HG03135 (cell line): Measurements from ENCODE around the gene CRYM.
"Not testable (repeated sequence)": the region's sequence is repeated elsewhere in the genome, so short reads cannot be mapped to it uniquely, and the experiment has no call there.

Source experiments
- ATAC-seq: cut with Tn5 transposase; IDR thresholded peaks from one replicate; pipeline ENCODE4 v1.9.1; 2021; ENCODE audit warnings: mild to moderate bottlenecking, moderate library complexity; ENCODE audit not compliant: unreplicated experiment

The CRYM gene

DNA sequence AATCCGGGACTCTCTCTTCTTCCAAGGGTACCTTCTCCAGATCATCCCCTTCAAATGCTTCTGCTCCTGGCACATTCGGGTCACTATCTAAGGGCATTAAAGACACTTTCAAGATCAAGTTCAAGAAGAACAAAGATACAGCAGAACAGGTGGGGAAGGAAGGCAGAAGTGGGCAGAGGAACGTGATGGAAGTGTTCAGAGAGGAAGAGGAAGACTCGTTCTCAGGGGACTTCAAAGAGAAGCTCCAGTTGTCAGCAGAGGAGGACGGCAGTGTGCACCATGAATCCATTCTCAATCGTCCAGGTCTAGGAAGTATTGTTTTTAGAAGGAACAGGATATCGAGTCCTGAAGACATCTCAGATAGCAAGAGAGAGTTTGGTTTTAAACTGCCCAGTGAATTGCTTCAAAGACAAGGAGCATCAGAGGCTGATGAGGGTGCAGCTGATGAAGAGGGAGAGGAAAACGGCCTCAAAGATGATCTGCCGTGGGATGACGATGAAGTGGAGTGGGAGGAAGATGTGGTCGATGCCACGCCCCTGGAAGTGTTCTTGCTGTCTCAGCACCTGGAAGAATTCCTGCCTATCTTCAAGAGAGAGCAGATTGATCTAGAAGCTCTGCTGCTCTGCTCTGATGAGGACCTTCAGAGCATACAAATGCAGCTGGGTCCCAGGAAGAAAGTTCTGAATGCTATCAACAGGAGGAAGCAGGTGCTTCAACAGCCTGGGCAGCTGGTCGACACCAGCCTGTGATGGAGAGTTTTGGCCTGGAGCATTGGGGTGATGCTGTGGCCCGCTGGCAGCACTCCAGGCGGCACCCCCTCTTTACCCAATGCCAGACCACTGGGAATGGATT, 27.8 kb downstream of the CRYM start:
- ATAC-seq, result no peak

DNA sequence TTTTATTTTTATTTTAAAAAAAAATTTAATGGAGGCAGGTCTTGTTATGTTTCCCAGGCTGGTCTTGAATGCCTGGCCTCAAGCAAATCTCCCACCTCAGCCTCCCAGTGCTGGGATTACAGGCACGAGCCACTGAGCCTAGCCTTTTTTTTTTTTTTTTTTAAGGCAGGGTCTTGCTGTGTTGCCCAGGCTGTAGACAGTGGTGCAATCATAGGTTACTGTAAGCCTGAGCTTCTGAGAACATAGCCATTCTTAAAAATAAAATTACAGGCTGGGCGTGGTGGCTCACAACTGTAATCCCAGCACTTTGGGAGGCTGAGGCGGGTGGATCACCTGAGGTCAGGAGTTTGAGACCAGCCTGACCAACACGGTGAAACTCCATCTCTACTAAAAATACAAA, 29.9 kb downstream of the CRYM start:
- ATAC-seq, result not testable (repeated sequence)

DNA sequence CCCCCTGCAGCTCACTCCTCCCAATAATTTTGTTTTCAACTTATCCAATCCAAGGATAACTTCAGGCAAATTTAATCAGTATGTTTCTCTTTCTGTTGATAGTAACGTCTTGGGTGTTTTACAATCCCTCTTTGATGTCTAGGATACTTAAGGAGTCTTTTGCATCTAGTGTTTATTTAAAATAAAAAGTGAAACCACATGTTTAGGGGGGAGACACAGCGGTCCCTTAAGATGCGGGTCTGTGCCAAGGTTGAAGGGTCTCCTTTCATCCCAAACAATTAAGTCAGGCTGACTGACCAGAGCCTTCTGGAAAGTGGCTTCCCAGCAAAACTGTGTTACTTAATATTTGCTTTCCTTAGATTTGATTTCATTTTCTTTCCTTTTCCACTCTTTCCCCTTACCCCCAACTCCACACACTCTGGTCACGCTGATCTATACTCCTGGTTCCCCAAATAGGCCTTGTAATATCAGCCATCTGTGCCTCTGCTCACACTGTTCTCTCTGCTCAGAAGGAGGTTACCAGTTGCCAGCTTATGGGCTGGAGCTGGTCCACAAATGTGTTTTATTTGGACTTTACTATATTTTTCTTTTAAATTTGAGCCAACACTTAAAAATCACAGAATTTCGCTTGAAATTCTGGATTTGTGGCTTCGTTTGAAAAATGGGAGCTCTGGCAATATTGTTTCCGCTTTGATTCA, 33.4 kb downstream of the CRYM start:
- no peak for ATAC-seq

DNA sequence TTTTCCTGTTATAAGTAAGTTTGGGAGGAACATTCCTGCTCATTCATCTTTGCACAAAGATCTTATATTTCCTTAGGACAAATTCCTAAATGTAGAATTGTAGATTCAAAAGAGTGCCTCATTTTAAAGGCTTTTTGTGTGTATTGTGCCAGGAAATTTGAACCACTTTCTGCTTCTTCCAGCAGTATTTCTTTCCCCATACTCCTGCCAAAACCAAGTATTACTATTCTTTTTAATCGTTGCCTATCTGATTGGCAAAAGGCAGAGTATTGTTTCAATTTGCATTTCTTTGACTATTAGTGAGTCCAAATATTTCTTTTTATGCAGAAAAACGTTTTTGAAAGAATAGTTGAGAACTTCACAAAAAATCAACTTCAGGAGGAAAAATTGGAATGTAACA, 35.3 kb downstream of the CRYM start:
- ATAC-seq, result no peak

DNA sequence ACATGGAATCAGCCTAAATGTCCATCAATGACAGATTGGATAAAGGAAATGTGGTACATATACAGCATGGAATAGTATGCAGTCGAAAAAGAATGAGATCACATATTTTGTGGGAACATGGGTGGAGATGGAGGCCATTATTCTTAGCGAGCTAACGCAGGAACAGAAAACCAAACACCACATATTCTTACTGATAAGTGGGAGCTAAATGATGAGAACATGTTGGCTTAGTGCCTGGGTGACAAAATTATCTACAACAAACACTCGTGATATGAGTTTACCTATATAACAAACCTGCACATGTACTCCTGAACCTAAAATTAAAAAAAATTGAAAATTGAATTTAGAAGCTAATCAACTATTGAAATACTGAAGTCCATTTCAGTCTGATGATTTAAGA, 38.4 kb downstream of the CRYM start:
- ATAC-seq, result no peak

DNA sequence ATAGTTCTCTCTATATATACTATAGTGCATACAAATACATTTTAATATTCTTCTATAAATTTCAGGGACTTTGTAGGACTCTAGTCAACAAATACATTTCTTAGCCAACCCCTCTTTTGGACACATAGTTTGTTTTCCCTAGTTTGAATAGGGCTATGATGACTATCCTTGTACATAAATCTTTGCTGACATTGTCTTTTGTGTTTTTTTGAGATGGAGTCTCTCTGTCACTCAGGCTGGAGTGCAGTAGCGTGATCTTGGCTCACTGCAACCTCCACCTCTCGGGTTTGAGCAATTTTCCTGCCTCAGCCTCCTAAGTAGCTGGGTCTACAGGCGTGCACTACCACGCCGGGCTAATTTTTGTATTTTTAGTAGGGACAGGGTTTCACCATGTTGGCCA, 41.3 kb downstream of the CRYM start:
- no peak for ATAC-seq

DNA sequence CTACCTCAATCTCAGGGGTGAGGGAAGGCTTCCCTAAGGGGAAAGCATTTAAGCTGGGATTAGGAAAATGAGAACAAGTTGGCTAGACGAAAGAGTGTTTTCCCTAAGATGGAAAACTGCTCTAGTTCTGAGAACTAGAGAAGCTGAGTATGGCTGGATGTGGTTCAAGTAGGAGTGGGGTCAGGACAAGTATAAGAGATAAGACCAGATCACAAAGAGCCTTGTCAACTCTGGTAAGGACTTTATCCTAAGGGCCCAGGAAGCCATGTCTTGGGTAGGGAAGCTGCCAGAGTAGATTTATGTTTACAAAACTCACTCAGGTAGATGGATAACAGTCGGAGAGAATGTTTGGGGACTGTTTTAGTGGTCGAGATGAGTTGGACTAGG, 42.9 kb downstream of the CRYM start:
- no peak for ATAC-seq

DNA sequence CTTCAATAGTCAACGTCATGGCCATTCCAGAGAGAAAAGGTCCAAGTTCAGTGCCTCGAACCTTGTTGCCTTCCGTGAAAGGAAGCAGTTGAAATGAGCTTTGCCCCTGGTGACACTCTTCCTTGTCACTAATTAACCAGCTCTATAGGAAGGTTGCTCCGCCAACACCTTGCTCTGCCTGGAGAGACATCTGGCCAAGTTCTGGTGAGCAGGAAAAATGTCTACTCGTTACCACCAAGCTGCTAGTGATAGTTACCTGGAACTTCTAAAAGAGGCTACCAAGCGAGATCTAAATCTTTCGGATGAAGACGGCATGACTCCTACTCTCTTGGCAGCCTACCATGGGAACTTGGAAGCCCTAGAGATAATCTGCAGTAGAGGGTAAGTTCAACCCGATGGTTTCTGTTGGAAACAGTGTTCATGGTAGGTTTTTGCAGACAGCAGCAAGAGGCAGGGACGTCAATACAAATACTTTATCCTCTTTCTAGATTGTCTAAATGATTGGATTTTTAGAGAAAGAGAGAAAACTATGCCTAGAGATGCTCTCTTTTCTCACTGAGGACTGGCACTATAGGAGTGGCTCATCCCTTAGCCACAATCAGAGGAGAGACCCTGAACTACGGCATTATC, 44.5 kb downstream of the CRYM start, which contains the start of gene ANKS4B:
Gene ANKS4B, plus strand, starts transcription at position 179 of the 630 bp plus-strand sequence. Its CDS starts 39 bp downstream, at position 218.
- no peak for ATAC-seq

DNA sequence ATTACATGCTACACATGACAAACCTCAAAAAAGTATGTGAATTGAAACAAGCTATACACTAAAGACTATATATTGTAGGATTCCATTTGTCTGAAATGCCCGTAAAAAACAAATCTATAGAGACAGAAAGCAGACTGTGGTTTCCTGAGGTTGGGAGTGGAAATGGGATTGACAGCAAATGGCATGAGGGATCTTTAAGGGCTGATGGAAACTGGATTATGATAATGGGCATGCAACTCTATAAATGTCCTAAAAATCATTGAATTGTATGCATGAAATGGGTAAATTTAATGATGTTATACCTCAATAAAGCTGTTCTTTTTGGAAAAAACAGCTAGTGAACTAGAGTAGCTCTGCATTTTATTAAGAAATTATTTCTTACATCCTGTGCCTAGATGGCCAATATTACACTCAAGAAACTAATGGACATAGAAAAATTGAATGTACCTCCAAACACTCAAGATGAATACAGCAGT, 45.0 kb downstream of the CRYM start:
- ATAC-seq, result no peak

DNA sequence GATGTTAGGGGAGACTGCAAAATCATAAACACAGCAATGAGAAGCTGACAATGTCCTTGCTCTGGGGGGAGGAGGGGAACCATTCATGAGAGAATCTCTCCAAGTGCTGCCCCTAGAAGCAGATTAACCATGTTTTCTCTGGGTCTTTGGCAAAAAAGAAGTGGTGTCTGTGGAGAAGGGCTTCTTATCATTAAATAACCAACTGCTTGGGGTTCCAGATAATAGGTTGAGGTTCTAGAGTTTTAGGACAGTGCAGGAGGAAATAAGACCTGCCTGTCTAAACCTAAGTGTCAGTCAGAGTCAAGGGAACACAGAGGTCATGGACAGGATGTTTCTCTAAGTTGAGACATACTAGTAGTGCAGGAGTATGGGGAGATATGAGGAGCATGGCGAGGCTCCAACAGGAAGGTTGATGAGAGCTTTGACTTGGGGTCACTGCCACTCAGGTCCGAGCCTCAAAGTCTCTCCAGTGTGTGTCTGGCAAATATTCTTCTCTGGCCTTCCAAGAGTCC, 49.7 kb downstream of the CRYM start:
- no peak for ATAC-seq

DNA sequence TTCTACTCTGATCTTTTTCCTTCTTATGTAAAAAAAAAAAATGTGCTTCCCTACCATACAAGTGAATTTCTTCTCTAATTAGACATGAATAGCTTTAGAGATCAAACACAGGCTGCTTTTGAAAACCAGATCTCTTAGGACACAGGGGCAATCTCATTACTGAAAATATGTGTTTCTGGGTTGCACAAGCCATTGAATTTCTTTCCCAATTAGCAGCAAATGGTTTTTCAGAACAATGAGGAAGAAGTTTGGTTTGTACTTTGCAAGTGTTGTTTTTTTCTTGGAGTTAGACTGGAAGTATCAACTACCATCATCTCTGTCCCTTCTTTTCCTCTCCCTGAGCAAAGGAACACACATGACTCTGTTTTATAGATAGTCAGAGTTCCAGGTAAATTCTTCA, 50.2 kb downstream of the CRYM start:
- ATAC-seq, result no peak

DNA sequence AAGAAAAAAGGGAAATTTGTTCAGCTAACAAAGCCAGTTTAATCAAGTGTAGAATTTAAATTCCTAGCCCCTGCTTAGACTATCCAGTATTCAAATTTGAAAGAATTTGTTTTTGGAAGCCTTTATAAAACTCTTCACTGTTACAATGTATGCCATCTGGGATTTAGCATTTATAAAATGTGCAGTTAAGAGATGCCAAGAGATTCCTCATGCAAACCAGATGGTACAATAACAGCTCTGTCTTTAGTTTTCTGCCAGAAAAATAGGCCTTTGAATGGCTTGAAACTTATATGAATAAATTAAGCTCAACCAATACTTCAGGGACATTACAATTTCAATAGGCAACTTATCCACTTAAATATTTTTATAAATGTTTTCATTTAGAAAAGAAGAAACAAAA, 51.3 kb downstream of the CRYM start:
- ATAC-seq, result no peak

DNA sequence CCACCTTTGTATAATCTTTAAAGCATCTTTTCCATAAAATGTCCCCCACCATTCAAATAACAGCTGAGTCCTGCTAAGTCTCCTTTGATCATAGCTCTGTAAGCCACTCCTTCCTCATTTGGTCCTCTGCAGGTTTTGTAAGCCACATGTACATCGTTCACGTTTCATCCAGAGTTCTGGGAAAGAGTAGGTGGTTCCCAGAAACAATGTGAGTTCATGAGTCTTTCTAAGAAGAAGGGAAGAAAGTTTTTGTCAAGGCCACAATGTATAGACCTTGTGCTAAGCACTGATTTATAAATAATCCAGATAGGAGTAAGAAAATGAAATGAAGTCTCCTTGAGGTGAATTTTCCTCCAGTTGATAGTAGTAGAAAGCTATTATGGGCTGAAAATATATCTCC, 53.3 kb downstream of the CRYM start:
- no peak for ATAC-seq

DNA sequence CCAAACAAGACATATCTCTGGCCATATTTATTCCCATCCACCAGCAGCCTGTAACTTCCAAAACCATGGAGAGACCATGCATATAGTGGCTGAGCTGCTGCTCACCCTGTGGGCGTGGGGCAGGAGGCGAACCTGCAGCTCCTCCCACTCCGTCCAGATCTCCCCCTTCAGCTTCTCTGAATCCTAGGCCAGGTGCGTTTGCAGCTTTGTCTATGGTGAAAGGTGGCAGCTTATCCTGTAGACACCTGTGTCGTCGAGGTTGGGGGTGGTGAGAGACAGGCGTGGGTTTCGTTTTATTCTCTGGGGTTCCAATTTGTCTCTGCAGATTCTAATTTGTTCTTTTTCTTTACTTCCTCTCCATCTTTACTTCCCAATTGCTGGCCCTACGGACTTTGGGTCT, 54.3 kb downstream of the CRYM start:
- ATAC-seq, result no peak

DNA sequence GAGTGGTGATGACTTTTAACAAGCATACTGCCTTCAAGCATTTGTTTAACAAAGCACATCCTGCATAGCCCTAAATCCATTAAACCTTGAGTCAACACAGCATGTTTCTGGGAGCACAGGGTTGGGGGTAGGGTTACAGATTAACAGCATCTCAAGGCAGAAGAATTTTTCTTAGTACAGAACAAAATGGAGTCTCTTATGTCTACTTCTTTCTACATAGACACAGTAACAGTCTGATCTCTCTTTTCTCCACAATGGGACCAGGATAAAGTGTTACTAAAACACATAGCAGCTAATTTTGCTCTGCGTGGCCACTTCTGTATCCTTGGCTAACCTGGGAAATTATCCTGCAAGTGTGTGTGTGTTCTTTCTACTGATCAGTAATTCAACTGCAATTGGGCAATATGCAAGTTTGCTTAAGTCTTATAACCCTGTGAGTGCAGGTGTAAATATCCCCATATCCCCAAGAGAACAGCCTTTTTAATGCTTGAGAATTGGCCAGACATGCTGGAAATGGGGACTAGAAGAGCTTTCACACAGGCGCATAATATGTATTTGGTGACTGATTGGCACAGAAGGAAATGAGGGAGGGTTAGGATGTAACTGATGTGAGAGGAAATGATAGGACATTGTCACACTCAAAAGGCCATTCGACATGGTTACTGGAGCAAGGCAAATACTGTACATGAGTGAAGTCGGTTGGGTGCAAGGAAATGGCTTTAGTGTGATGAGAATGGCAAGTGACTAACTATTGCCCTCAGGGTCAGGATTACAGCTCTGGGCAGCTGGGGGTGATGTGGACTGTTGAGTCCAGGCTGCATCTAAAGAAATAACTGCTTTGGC, 55.4 kb downstream of the CRYM start:
- no peak for ATAC-seq

DNA sequence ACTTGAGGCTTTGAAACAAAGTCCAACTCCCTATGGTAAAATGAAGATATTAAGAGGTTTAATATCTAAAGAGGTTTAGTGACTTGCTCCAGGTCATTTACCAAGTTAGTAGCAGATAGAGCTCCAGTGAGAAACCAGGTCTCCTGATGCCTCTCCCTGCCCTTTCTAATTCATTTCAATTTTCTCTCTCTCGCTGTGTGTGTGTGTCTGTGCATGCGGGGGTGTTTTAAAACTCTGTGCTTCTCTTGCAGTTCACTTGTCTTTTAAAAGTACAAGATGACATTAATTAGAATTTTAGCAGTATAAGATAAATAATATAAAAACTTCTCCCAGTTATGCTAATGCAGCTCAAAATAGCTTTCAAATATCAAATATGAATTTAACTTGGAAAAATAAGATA, 58.5 kb downstream of the CRYM start:
- ATAC-seq, result no peak

DNA sequence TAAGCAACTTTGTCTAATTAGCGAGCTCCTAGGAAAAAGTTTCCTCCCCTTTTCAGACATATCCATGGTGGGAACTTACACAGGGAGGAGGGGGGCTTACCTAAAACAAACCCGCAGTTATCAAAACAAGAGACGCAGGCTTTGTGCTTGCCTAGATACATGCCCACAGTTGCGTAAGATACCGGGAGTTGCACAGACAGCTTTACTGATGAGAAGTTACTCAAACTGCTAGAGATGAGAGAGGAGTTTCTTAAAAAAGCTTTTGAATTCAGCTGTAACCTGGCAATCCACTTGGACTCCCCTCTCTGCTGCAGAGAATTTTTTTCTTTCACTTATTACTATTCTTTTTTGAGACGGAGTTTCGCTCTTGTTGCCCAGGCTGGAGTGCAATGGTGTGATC, 59.9 kb downstream of the CRYM start:
- no peak for ATAC-seq

DNA sequence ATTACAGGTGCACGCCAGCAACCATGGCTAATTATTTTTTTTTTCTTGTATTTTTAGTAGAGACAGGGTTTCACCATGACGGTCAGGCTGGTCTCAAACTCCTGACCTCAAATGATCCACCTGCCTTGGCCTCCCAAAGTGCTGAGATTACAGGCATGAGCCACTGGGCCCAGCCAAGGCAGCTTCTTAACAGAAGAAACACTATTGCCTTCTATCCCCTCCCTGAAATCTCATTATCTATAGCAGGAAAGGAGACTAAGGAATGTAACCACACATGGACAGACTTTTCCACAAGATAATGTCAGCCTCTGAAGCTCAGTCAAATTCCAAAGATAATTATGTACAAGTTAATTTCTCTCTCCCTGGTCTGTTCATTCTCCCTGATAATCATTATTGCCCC, 61.0 kb downstream of the CRYM start:
- ATAC-seq, result no peak

DNA sequence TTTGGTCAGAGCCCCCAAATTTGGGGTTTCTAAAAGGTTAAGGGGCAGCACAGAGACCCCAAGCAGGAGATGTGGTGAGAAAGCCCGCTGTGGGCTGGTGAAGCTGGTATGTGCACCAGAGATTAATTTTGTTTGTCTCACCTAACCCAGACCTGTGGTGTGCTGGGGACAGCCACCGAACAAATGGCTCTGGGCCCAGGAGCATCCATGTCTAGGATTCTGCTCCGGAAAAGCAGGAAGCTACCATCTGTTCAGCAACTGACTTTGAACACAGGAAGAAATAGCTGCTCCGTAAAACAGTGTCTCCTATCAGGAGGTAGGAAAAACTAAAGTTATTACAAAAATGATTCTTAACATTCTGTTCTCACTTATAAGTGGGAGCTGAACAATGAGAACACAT, 64.0 kb downstream of the CRYM start:
- no peak for ATAC-seq

DNA sequence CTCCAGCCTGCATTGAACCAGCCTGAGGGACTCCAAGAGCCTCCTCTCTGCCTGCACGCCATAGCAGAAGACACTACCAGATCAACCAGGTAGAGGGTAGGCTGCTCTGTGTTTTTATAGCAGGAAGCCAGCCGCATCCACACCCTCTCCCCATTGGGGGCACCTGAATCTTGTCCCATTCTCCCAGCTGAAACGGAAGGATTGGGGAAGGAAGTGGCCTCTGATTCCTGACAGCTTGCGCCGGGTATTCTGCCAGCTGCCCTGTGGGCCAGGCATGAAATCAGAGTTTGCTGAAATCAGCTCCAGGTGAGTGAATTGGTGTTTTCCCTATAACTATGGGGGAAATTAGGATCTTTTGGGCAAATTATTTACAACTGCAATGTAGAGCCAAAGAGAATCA, 66.6 kb downstream of the CRYM start, which contains the start of gene ZP2:
Gene ZP2, minus strand, starts transcription at position 89 of the 400 bp plus-strand sequence. Its CDS starts 27 bp downstream, at position 62.
- ATAC-seq, result no peak
